ENCODE measurements around the gene KSR1.
"Not testable (repeated sequence)": the region's sequence is repeated elsewhere in the genome, so short reads cannot be mapped to it uniquely, and the experiment has no call there.

Gene KSR1

GRCh38 chr17:27455914-27456680 lies at the start of gene KSR1:
Gene KSR1, plus strand, starts transcription at chr17:27456448. Its CDS starts 196 bp downstream, at chr17:27456644.
- peak; percentile 73 for DNase-seq

GRCh38 chr17:27407916-27408864 lies 48.1 kb upstream of the KSR1 start:
- no peak for DNase-seq

- no peak for DNase-seq
Observed at GRCh38 chr17:27408891-27409290, 47.4 kb upstream of the KSR1 start.

GRCh38 chr17:27412158-27412557 lies 44.1 kb upstream of the KSR1 start:
- DNase-seq, result not testable (repeated sequence)

GRCh38 chr17:27413315-27413714 lies 42.9 kb upstream of the KSR1 start:
- no peak for DNase-seq

GRCh38 chr17:27413792-27414191 lies 42.5 kb upstream of the KSR1 start:
- DNase-seq, result no peak

GRCh38 chr17:27414271-27414670 lies 42.0 kb upstream of the KSR1 start:
- DNase-seq, result no peak

GRCh38 chr17:27414694-27415093 lies 41.6 kb upstream of the KSR1 start:
- no peak for DNase-seq

- no peak for DNase-seq
Observed at GRCh38 chr17:27415120-27415795, 41.0 kb upstream of the KSR1 start.

- DNase-seq, result no peak
Observed at GRCh38 chr17:27417596-27418365, 38.5 kb upstream of the KSR1 start.

- no peak for DNase-seq
Observed at GRCh38 chr17:27418366-27418615, 38.0 kb upstream of the KSR1 start.

GRCh38 chr17:27419156-27419555 lies 37.1 kb upstream of the KSR1 start:
- DNase-seq, result no peak

- DNase-seq, result no peak
Observed at GRCh38 chr17:27420211-27420950, 35.9 kb upstream of the KSR1 start.

- DNase-seq, result no peak
Observed at GRCh38 chr17:27421111-27421510, 35.1 kb upstream of the KSR1 start.

- DNase-seq, result not testable (repeated sequence)
Observed at GRCh38 chr17:27421626-27422025, 34.6 kb upstream of the KSR1 start.

- no peak for DNase-seq
Observed at GRCh38 chr17:27422601-27423000, 33.6 kb upstream of the KSR1 start.

GRCh38 chr17:27423651-27424050 lies 32.6 kb upstream of the KSR1 start:
- no peak for DNase-seq

- DNase-seq, result no peak
Observed at GRCh38 chr17:27424516-27424915, 31.7 kb upstream of the KSR1 start.

- DNase-seq, result no peak
Observed at GRCh38 chr17:27424941-27425340, 31.3 kb upstream of the KSR1 start.

- not testable (repeated sequence) for DNase-seq
Observed at GRCh38 chr17:27425571-27425970, 30.7 kb upstream of the KSR1 start.

GRCh38 chr17:27425991-27426390 lies 30.3 kb upstream of the KSR1 start:
- DNase-seq, result no peak

GRCh38 chr17:27426471-27426870 lies 29.8 kb upstream of the KSR1 start:
- DNase-seq, result not testable (repeated sequence)
